GM19324 (cell line): ENCODE measurements around the gene CLN5.
"Not testable (repeated sequence)": the region's sequence is repeated elsewhere in the genome, so short reads cannot be mapped to it uniquely, and the experiment has no call there.

Experiments
- ATAC-seq: cut with Tn5 transposase; IDR thresholded peaks from one replicate; pipeline ENCODE4 v1.9.1; 2021; ENCODE audit warnings: mild to moderate bottlenecking, moderate library complexity; ENCODE audit not compliant: unreplicated experiment, low FRiP score

CLN5 gene

DNA sequence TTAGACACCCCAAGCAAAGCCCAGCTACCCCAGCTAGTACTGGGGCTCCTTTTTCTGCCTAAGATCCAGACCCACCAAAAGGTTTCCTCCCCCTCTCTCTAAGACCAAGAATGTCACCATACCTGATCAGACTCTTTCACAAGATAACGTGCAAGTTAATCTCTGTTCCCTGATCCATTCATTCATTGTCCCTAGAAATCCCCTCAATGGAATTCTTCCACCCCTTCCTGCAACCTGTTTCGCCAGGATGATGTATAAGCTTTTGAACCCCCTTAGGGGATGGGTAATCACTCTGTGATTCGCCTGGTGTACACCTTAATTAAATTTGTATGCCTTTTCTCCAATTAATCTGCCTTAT lies 17.3 kb upstream of the CLN5 start:
- no peak for ATAC-seq

- no peak for ATAC-seq
These were observed 16.0 kb upstream of the CLN5 start for GRCh38 chr13:76975863-76976262.

GRCh38 chr13:76976490-76976889 lies 15.4 kb upstream of the CLN5 start:
- no peak for ATAC-seq

DNA sequence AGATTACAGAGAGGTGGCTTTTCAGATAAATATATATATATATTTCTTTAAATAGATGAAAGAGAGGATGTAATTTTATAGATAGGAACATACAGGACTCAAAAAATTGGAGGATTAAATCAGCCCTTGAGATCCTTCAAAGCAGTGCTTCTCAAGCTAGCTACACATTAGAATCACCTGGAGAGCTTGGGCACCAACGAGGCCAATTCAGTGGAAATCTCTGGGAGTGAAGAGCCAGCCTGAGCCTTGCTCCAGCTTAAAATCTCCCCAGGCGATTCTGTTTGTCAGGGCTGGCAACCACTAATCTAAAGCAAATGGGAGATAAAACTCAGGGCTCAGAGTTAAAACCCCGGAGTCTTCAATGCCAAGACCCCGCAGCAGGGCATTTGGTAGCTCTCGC lies 15.0 kb upstream of the CLN5 start:
- ATAC-seq, result no peak

- peak; percentile 93 for ATAC-seq
These were observed 11.7 kb upstream of the CLN5 start for GRCh38 chr13:76980075-76980718.

DNA sequence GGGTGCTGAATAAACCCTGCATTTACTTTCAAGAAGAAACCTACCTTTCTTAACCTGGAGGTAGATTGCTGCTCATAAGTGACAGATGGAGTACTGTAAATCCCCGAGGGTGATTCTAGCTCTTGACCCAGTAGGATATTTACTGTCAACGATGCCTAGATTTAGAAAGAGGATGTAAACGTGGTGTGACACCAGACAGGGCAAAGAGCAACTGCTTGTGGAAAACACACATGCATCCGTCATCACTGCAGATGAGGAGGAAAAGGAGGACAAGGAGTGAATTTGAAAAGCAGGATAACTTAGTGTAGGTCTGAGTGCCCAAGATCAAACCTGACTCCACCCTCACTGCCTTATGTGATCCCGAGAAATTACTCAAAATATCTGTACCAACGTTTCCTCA lies 9.8 kb upstream of the CLN5 start:
- ATAC-seq, result no peak

GRCh38 chr13:76983676-76984075 lies 8.2 kb upstream of the CLN5 start:
- no peak for ATAC-seq

DNA sequence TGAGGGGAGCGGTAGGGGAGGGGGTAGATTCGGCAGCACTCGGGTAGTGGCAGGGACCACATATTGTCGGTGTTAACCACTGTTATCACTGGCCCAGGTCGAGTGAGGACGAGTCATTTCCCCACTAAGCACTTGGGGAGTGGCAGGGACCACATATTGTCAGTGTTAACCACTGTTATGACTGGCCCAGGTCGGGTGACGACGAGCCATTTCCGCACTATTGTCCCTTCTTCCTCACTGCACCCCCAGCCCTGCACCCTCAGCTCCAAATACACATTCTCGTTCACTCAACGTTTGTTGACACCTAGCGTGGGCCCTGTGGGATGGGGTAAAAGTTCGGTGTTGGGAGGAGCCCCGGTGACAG lies 467 bp upstream of the CLN5 start:
- peak; percentile 36 for ATAC-seq

- ATAC-seq, result no peak
These were observed 694 bp downstream of the CLN5 start for GRCh38 chr13:76992548-76993001.

GRCh38 chr13:76993021-76993420 lies 1.1 kb downstream of the CLN5 start:
- ATAC-seq, result no peak

DNA sequence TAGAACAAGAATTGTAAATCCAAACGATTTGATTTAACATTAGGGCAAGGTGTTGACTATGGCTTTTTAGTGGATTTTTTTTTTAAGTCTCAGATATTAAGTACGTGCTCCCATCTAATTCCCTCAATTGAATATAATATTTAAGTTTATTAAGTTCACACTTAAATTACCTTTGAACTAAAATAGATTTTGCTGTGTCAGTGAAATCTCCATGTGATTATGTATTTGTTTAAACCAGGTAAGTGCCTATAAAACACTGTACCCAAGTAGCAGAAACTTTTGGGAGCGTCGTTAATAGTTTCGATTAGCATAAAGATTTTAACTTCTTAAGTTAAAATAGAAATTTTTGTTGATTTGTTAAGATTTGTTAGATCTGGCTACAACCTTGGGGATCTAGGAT lies 1.6 kb downstream of the CLN5 start:
- no peak for ATAC-seq

DNA sequence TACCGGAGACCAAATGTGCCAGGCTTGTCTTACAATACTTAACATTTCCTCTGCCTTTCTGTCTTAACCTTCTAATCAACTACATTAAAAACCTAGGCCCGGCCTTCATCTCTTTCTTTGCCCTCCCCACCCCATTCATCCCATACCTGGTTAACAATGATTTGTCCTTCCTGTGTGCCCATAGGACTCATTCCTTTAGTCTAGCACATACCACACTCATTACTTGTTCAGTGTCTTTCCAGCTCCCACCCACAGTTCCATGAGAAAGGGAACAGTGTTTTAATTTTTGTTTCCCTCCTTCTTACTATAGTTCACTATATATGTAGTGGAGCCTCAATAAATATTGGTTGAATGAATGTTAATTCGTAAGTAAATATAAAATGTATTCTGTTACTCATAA lies 2.4 kb downstream of the CLN5 start:
- no peak for ATAC-seq

DNA sequence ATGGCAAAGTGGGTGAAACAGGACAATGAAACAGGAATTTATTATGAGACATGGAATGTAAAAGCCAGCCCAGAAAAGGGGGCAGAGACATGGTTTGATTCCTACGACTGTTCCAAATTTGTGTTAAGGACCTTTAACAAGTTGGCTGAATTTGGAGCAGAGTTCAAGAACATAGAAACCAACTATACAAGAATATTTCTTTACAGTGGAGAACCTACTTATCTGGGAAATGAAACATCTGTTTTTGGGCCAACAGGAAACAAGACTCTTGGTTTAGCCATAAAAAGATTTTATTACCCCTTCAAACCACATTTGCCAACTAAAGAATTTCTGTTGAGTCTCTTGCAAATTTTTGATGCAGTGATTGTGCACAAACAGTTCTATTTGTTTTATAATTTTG lies 8.6 kb downstream of the CLN5 start:
- ATAC-seq, result no peak

- ATAC-seq, result no peak
These were observed 9.7 kb downstream of the CLN5 start for GRCh38 chr13:77001540-77001939.

DNA sequence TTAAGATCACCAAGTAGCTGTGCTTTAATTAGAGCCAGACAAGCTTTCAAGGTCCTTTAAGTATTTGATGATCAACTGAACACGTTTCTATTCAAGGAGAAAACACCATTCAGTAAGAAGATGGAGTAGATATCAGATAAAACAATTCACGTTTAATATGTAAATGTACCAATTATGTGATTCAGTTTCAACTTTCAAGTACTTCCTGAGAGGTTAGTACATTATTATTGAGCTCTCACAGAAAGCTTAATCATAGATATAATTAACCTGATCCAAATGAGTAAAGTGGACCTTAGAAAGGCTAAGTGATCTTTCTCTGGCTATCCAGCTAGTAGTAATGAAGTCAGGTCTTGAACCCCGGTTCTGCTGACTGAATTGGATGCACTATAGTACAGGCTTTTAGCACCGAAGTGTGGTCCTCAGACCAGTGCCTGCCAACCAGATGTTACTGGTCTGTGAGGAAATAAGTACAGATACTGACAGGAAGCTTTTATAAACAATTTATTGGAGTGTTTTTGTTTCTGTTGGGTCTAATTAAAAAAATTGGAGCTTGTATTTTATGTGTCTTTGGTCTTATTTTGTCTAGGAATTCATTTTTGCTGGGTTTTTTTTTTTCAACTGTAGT lies 10.2 kb downstream of the CLN5 start:
- no peak for ATAC-seq

DNA sequence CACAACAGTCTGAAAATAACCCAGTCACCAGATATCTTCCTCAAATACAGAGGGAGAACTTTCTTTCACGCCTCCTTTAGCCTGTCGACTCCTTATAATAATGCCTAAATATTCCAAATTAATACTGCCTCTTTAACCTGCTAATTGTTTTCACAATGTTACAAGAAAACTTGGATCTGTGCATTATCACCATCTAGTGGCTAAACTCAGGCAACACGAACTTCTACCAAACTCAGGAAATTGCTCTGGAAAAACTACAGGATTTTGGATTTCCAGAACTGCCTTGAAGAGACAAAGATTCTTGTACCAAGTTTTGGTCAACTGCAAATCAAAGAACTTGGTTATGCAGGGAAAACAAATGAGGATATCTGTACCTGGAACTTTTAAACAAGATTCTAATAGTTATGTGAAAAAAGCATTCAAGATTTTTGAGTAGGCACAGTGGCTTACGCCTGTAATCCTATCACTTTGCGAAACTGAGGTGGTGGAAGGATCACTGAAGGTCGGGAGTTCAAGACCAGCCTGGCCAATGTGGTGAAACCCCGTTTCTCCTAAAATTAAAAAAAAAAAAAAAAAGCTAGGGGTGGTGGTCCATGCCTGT lies 10.8 kb downstream of the CLN5 start:
- no peak for ATAC-seq

DNA sequence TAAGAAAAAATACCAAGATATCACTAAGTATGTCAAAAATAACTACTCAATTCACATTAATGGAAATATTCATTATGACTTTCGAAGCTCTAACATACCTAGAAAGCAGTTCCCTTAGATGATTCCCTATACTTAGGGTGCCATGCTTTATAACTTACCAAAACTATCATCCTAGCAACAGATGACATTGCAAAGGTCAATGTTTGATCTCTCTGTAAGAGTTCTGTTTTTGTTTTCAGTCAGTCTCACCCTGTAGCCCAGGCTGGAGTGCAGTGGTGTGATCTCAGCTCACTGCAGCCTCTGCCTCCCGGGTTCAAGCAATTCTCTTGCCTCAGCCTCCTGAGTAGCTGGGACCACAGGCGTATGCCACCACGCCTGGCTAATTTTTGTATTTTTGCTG lies 16.5 kb downstream of the CLN5 start:
- not testable (repeated sequence) for ATAC-seq

DNA sequence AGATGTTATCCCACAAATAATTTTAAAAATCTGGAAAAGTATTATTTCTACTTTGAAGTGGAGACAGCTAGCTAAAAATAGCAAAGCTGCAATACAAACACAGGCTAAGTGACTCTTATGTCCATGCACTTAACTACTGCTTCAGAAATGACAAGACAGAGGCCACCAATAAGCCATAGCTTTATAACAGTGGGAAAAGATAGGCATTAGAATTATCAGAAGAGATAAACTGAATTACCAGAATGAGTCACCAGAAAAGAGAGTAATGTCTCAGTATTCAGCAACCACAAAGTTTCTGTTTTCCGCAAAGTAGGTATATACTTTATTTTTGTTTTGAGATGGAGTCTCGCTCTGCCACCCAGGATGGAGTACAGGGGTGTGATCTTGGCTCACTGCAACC lies 17.1 kb downstream of the CLN5 start:
- ATAC-seq, result no peak

GRCh38 chr13:77009719-77010118 lies 17.8 kb downstream of the CLN5 start:
- not testable (repeated sequence) for ATAC-seq

- ATAC-seq, result no peak
These were observed 22.1 kb downstream of the CLN5 start for GRCh38 chr13:77013853-77014542.

- no peak for ATAC-seq
These were observed 23.2 kb downstream of the CLN5 start for GRCh38 chr13:77014906-77015685.
